Stimulated activated CD8-positive, alpha-beta memory T cell treated with anti-CD3 and anti-CD28 coated beads, Interleukin-7, amount 100 ng/mL, for 24 hours (primary cell): ENCODE results near the gene FGF14.

Experiments used
- DNase-seq: peaks from one replicate; pipeline ENCODE4 v3.0.0-alpha.2; 2020; ENCODE audit warnings: low read depth

FGF14 gene

DNA sequence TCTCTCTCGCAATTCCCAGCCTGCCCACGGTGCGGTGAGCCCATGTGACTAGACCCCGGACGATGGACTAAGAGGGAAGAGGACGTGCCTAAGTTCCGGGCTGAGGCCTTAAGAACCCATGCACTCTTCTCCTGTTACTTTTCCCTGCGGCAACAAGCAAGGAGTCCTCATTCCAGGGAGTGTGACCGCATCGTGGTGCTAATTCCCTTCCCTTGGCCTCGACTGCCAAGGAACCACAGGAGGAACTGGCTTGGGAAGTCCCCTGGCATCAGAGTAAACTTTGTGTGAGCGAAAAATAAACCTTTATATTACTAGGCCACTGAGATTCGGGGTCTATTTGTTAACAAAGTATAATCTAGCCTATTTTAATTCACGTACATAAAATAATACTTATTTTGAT lies 34.0 kb downstream of the FGF14 start:
- DNase-seq = no peak

DNA sequence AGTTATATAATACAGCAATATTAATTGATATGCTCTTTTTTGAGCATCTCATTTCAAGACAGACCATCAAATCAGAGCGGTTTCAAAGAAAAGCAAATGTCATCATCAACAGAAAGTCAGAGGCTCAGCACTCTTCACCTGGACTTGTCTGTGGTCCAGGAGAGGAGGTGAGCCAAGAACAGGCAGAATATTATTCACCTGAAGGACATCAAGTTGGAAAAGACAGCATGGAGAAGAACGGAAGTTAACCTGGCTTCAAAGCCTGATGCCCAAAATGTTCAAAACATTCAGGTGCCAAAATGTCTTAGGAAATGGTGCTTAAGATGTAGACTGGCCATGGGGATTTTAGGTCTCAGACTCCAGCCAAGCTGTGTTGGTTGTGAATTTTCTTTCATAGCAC lies 40.7 kb downstream of the FGF14 start:
- DNase-seq = no peak

DNA sequence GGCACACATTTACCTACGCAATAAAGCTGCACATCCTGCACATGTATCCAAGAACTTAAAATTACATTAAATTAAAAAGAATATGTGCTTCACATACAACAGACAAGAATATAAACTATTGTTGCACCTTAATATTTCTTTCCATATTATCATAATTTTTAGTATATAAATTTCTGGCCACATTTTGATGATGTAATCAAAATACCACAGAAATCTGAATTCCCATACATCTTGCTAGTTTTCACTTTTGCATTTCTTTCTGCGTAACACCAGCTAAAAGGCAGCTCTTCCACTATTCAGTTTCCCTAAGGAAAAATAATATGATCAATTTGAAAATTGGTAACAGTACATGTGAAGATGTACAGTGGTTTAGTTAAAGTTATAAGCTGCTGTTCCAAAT lies 42.6 kb downstream of the FGF14 start:
- no peak for DNase-seq

DNA sequence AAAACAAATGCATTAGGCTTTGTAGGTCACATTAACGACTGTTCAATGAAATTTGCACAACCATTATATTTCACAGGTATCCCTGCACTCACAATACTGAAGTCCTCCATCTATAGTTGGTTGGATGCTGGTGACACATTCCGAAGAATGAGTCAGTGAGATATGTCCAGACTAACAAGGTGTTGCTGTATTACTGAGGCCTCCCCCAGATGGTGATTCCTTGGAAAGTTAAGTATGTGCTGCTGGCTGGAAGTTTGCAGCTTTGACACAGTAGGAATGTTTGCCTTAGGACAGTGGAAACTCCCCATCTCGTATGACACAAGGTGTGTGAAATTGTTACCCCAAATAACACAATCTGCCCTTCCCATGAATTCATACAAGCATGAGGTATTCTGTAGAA lies 46.6 kb downstream of the FGF14 start:
- no peak for DNase-seq

DNA sequence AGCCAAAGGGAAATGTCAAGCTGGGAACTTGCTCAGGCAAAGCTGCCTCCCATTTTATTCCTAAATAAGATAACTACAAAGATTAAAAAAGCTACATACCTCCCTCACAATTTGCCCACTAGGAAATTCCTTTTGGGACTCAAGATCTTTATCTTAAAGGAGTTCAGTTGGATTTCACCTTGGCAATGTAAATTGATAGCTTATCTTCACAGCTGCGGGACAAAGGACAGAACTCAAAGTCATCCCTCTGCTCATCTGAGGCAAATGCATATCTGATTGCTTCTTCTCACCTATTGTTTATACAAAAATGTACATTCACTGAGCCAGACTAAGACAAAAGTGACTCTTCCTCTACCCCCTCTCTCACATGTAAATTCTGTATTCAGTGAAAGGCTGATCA lies 47.8 kb downstream of the FGF14 start:
- DNase-seq = no peak

DNA sequence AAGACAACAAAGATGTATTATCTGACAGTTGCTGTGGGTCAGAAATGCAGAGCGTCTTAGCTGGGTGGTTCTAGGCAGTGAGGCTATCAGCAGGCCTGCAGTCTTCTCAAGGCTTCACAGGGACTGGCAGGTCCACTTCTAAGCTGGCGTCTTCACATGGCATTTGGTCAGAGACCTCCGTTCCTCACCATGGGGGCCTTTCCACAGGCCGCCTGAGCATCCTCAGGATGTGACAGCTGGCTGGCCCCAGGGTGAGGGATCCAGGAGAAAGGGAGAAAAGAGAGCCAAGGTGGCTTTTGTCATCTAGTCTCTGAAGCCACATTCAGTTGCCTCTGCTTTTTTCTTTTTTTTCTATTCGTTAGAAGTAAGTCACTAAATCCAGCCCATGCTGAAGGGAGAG lies 50.3 kb downstream of the FGF14 start:
- DNase-seq = no peak

DNA sequence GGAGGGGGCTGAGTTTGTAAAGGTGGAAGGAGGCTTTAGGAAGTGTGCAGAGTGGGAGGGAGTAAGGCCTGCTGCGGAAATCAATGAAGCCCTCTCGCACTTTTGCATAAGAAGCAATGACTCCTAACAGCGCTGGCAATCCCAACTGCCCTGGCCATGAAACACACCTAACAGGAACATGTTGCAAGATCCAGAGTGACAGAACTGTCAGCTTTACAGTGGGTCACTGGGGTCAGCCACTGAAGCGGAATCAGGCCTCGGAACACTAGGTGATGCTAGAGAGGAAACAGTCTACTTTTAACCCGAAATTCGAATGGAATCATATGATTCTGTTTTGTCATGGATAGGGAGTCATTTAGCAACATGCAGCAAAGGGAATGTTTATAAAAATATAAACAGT lies 54.4 kb downstream of the FGF14 start:
- no peak for DNase-seq

DNA sequence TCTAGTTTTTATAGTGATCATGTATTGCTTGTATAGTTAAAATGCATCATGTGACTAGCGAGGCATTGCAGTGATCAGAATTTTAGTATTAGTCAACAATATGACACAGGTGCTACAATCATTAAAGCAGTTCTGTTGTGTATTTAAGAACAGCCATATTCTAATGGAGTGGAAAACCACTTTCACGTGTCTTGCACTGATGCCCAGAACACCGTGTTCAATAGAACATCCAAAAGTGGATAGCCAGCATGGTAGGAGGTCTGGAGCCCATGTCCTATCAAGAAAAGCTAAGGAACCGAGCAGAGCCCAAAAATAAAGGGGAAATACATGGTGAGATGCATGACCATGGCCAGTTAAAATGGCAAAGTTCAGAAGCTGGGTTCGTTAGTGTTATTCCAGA lies 55.1 kb downstream of the FGF14 start:
- DNase-seq = no peak

DNA sequence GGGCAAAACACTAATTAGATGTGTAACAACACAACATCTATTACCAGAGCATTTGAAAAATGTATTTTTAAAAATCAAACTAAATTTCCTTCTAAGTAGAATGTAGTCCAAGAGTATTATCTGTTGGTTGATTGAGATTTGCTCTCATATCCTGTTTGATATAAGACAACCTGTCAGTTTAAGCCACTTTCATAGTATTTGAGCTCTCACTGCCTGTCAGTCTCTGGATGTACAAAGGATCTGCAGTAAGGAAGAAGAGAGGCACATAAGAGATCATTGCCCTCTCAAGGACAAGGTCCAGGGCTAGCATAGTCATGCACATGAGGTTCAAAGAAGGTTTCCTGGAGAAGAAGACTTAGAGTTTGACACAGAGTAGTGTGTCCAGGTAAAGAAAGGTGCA lies 57.4 kb downstream of the FGF14 start:
- no peak for DNase-seq

DNA sequence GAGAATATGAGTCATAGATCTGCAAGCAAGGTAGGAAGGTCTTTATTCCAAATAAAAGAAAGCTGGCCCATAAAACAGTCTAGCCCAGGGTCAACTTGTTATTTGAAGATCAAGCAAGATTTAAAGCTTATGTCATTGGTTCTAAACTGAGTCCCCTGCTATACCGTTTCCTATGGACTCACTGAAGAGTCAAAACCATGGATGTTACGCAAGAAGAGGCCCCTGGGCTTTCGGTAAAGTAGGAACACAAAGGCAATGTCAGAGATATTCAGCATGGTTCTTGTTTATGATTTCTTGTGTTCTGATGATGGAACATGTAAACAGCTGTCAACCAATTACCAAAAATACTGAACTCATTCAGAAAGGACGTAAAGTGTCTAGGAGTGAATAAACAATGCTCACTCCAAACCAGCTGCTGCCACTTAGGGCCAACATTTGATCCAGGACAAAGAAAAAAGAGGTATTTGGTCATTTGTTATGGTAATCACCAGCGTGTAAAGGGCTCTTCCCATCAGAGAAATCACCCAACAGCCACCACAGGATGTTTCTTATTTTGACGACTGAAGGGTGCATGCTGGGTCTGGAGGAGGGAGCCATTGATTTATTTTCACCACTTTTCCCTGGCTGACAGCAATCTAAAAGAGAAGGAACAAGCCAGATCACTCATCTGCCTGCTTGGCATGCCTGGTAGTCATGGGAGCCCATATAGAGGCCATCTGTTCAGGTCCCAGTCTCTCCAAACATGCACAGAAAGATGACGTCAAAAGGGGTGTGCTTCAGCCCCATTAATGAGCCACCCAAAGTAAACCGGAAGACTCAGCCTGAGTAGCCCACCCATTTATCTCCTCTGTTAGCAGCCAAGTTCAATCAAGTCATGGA lies 68.3 kb downstream of the FGF14 start:
- no peak for DNase-seq

DNA sequence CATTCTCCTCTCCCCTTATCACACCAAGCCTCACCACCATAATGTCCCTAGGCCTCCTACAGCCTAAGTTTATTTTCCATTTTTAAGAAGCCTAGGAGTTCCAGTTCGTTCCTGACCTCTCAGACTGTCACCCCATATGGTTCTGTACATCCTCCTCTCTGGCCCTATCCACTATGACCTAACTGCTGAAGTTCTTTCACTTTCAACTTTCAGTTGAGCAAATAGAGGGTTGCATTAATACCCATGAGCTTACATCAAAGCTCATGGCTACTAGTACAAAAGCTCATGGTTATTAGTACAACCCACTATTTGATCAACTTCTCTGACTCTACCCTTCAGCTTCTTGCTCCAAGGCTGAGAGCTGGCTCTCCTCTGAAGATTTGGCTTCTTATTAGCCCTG lies 72.9 kb downstream of the FGF14 start:
- no peak for DNase-seq

DNA sequence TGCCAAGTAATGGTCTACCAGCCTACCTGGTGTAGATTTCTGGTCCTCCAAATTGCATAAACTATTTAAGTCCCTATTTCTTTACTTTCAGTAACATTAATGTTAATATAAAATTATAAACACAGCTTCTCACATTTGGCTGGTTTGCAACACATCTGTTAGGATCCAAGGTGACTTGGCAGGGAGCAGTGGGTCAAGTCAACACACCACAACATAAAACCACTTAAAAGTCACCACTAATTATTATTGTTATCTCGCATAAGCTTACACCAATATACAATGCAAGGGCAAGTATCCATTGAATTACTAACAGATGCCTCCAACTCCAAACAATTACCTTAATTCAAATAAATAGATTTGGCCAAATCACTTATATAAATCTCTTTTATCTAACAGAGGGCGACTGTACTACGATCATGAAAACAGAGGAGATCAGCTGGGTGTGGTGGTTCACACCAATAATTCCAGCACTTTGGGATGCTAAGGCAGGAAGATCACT lies 74.7 kb downstream of the FGF14 start:
- DNase-seq = no peak

DNA sequence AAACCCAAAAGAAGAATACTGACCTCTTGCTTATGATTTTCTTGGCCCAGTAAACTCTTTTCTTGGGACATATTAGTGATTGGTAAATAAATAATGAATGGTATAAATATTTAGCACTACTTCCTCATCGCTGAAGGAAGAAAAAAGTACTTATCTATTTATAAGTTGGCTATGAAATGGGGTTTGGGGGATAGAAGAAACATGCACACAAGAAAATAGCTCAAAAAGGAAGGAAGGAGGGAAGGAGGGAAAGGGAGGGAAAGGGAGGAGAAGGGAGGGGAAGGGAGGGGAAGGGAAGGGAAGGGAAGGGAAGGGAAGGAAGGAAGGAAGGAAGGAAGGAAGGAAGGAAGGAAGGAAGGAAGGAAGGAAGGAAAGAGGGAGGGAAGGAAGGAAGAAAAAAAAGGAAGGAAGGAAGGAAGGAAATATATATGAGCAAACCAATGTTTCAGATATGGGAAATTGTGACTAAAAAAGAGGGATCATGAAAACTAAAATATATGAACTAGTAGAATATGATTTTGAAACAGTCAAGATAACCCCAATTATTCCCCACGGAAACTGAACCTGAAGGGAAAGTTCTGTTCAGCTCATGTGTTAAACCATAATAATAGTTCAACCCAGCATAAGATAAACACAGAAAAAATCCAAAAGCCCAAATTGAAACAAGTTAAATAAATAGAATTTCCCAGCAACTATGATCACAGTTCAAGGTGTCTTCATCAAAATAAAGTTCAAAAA lies 75.3 kb downstream of the FGF14 start:
- DNase-seq = no peak

DNA sequence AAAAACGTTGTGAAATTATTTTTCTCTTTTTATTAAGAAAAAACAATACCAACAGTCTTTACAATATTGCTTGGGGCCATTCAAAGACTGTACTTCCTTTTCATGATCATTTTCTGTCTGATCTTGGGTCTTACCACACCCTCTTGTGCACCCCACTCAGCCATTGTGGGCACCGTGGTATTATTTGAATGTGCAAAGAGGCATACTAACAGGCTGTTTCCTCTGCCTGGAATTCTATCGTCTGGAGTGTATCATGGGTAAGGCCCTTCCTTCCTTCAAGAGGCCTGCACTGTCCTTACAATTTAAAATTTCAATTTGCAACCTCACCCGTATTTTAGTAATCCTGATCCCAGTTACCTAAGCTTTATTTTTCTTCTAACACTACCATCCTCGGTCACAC lies 76.5 kb downstream of the FGF14 start:
- DNase-seq = no peak

DNA sequence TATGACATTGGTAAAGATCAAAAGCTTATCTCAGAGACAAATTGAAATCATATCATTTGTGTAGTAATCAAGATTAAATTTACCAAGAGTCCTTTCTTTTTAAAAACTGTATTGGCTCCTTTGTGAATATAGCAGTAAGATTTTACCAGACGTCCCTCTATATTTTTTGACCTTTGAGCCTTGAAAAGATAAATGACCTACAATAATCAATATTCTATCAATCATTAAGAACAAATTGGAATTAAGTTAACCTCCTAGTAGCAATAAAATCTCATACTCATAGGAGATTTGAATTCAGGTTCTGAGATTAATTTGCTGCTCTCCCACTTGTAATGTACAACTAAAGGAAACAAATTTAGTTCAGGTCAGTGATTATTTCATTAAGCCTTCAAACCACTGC lies 78.3 kb downstream of the FGF14 start:
- no peak for DNase-seq

DNA sequence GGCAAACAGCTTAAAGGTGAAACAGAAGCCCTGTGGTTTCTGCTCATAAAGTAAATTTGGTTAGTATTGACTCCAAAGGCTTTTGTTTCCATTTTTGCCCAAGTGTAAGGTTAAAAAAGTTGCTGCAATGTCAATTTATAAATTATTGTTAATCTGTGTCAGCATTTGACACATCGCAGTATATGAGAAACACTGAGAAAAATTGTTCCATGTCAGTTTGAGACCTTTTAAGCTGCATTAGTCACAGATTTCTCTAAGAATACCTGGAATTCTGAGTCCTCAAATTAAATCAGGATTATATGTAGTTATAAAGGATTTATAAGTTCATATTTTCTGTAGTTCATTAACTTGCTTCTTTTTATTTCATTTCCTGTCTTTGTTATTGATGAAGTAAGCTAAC lies 78.8 kb downstream of the FGF14 start:
- no peak for DNase-seq

DNA sequence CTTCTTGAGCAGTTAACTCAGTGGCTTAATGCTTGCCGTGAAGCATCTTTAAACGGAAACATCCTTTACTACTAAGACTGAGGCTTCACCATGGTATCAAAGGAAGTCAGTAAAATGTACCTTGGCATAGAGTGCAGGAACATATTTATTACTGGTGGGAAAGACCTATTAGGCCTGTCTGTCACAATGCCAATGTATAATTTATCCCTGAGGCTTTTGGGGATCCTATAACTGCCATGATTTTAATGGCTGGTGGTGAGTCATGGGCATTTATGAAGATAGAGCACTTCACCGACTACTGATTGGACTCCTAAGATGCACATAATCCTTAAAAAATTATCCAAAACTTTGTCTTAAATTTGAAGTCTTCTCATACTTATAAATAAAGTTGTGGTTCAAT lies 79.6 kb downstream of the FGF14 start:
- no peak for DNase-seq

DNA sequence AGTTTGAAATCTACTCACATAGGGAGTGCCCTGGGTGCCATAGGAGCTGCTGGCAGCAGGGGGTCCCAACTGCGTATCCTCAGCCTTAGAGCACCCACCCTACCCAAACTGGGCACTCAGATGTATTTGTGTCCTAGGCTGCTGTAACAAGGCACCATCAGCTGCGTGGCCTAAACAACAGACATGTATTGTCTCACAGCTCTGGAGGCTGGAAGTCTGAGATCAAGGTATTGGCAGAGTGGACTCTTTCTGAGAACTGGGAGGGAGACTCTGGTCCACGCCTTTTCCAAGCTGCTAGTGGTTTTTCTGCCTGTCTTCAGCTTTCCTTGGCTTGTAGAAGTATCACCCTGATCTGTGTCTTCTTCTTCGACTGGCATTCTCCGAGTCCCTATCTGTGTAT lies 83.6 kb downstream of the FGF14 start:
- no peak for DNase-seq

DNA sequence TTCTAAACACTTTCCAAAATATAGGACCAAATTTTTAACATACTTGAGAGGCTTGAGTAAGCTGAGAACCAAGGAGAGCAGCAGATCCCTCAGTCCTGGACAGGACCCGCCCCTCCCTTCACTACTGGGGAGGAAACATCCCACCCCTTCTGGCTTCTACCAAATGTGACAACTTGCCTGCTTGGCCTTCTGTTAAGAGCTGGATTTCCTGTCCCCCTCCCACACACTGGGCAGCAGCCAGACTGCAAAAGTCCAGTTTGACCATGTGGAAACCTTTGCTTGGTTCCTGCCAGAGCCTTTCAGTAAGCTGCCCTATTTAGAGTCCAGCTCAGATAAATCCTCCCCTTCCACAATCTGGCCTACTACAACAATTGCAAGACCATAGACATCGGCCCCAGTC lies 84.3 kb downstream of the FGF14 start:
- DNase-seq = no peak

DNA sequence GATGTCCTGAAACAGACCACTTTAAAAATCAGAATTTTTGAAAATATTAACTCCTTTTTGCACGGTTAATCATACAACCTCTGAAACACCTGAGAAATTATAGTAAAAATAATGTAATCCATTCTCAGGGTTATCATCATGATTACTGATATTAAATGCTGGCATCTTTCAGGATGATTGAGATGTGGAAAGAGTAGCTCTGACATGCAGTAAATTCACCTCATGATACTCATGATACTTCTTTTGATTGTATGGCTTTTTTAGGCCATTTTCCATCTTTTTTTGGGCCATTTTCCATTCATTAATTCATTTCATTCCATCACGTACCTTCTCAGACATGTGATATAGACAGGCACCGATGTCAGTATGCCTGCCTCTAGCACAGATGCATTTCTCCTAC lies 85.1 kb downstream of the FGF14 start:
- no peak for DNase-seq

DNA sequence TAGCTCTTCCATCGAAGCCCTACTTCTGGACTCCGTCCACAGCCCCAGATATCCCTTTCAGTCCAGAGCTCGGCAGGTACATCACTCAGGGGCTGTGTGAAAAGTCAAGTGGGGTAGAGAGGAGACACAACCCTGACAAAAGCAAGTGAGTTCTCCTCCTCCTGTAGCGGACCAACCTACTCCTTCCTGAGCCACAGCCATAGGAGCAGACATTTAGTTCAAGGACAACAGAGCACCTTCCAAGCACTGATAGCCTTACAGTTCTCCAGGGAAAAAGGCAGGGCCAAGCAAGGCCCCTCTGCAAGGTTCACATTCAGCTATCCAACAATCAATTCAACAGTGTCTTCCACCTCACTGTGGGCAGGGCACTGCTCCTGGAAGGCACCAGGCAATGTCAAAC lies 89.0 kb downstream of the FGF14 start:
- no peak for DNase-seq

DNA sequence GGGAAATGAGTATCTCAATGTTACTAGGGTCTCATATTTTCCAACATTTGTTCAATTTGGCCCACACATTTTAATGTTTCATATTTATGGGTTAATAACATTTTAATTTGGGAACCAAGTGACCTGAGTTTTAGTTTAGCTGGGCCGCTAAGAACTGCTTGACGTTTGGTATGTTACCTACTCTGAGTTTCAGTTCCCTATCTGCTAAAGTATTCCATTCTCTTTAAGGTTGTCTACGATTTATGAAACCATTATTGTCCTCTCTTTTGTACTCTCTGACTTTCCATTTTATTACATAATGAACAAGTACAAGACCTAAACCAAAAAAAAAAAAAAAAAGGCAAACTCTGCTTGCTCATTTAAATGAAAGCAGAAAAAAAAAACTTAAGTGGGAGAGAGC lies 89.9 kb downstream of the FGF14 start:
- DNase-seq = no peak

DNA sequence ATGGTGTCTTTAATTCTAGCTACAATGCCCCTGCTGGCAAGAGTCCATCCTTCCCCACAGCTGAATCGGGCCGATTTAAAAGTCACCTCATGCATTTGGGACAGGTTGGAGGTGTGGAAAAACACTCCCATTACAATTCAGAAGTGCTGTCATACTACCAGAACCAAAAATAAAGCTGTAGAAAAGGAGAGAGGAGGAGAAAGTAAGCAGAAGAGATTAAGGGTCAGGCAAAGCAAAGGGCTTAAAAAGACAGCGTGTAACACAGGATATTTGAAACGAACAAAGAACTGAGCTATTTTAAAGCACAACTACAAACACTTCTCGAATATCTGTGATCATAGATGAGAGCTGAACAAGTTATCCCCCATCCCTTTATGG lies 90.4 kb downstream of the FGF14 start:
- no peak for DNase-seq
